ENCODE measurements around the gene AIMP2. TPM values are rescaled to one million over a fixed set of nuclear protein-coding genes. Genes with fewer than 3 reads are reported as not detected.

AIMP2 gene
- polyA plus RNA-seq, 1 donor (not counting 4 experiments of a cell fraction or from before 2014, with no cell fraction given) = 71.0 TPM

GRCh38 chr7:6032167-6032566 lies 23.1 kb downstream of the AIMP2 start:
- Histone ChIP-seq H3K79me2 (ENCODE audit: control insufficient read depth, insufficient read depth, low read length) (peaks cover 2% of the 10 kb centered on the region), H3K4me3 (ENCODE audit: control insufficient read depth in 2 of 3, extremely low read depth in 1 of 3, insufficient read depth in 2 of 3, low read depth in 1 of 3, low read length in 3 of 3) (no peak overlapping the region), H3K9ac (ENCODE audit: control insufficient read depth, extremely low read depth, insufficient read depth, low read length) (no peak overlapping the region), H3K9me1 (ENCODE audit: control insufficient read depth, extremely low read depth, insufficient read depth, low read length) (no peaks in the 10 kb centered on the region), H3K36me3 (ENCODE audit: control insufficient read depth in 2 of 2, extremely low read depth in 1 of 2, insufficient read depth in 2 of 2, low read length in 2 of 2) (peaks cover 17 to 28% of the 10 kb centered on the region in 2 experiments), H3K27ac (ENCODE audit: control insufficient read depth, insufficient read depth, low read length) (no peak overlapping the region), H3K4me1 (ENCODE audit: control insufficient read depth, extremely low read depth, insufficient read depth, low read length) (no peaks in the 10 kb centered on the region), H3K27me3 (ENCODE audit: control insufficient read depth, extremely low read depth, insufficient read depth, low read length) (no peaks in the 10 kb centered on the region), H4K20me1 (ENCODE audit: control insufficient read depth, extremely low read depth, insufficient read depth, low read length) (no peaks in the 10 kb centered on the region), H3K4me2 (ENCODE audit: control insufficient read depth, extremely low read depth, insufficient read depth, low read depth, low read length) (no peak overlapping the region), H2AFZ (ENCODE audit: control insufficient read depth, low read length) (no peak overlapping the region), H3K9me3 (ENCODE audit: control insufficient read depth, low read depth, low read length) (no peaks in the 10 kb centered on the region)
- TF ChIP-seq CTCF (optimal IDR thresholded peaks at IDR 0.05 in 1 of 3, IDR thresholded peaks at IDR 0.05 in 1 of 3, conservative IDR thresholded peaks at IDR 0.05 in 1 of 3; ENCODE audit: extremely low read depth in 1 of 3, insufficient read depth in 2 of 3, low read length in 3 of 3) (no peak), EZH2 (IDR thresholded peaks at IDR 0.05; ENCODE audit: low read length) (no peak)
- dilution Hi-C loops (cut with MboI; ENCODE audit: extremely low pct_ligation_motif_present, low sequenced_read_pairs) = no loop called here
- FAIRE-seq (no peak), DNase-seq (ENCODE audit: low read depth, low spot score) (no peak)

- H3K27me3 ChIP-seq (ENCODE audit: control insufficient read depth, extremely low read depth, insufficient read depth, low read length) = no peaks in the 10 kb centered on the region
- no peak overlapping the region for H3K27ac ChIP-seq (ENCODE audit: control insufficient read depth, insufficient read depth, low read length)
- no peak overlapping the region for H3K4me2 ChIP-seq (ENCODE audit: control insufficient read depth, extremely low read depth, insufficient read depth, low read depth, low read length)
- no peak overlapping the region for H3K9ac ChIP-seq (ENCODE audit: control insufficient read depth, extremely low read depth, insufficient read depth, low read length)
- H3K36me3 ChIP-seq (ENCODE audit: control insufficient read depth in 2 of 2, extremely low read depth in 1 of 2, insufficient read depth in 2 of 2, low read length in 2 of 2) = peaks cover 19 to 28% of the 10 kb centered on the region in 2 experiments
- H3K9me3 ChIP-seq (ENCODE audit: control insufficient read depth, low read depth, low read length) = no peaks in the 10 kb centered on the region
- H3K4me3 ChIP-seq (ENCODE audit: control insufficient read depth in 2 of 3, extremely low read depth in 1 of 3, insufficient read depth in 2 of 3, low read depth in 1 of 3, low read length in 3 of 3) = no peak overlapping the region
- H3K9me1 ChIP-seq (ENCODE audit: control insufficient read depth, extremely low read depth, insufficient read depth, low read length) = no peaks in the 10 kb centered on the region
- no peak overlapping the region for H2AFZ ChIP-seq (ENCODE audit: control insufficient read depth, low read length)
- H3K4me1 ChIP-seq (ENCODE audit: control insufficient read depth, extremely low read depth, insufficient read depth, low read length) = no peaks in the 10 kb centered on the region
- H3K79me2 ChIP-seq (ENCODE audit: control insufficient read depth, insufficient read depth, low read length) = peaks cover 2% of the 10 kb centered on the region
- DNase-seq (ENCODE audit: low read depth, low spot score) (no peak), FAIRE-seq (no peak)
- TF ChIP-seq CTCF (optimal IDR thresholded peaks at IDR 0.05 in 1 of 3, IDR thresholded peaks at IDR 0.05 in 1 of 3, conservative IDR thresholded peaks at IDR 0.05 in 1 of 3; ENCODE audit: extremely low read depth in 1 of 3, insufficient read depth in 2 of 3, low read length in 3 of 3) = no peak
- no peak for TF ChIP-seq EZH2 (IDR thresholded peaks at IDR 0.05; ENCODE audit: low read length)
- no peaks in the 10 kb centered on the region for H4K20me1 ChIP-seq (ENCODE audit: control insufficient read depth, extremely low read depth, insufficient read depth, low read length)
- dilution Hi-C loops (cut with MboI; ENCODE audit: extremely low pct_ligation_motif_present, low sequenced_read_pairs) = no loop called here
Observed at GRCh38 chr7:6032641-6033040, 23.6 kb downstream of the AIMP2 start.
